ENCODE measurements around the gene NTPCR.
A peak's percentile ranks its signal among the peaks of the same experiment; 100 is the strongest.

NTPCR gene

GRCh38 chr1:232954594-232955365 lies 4.4 kb downstream of the NTPCR start:
- Histone ChIP-seq H3K36me3 (ENCODE audit: control insufficient read depth in 2 of 2, insufficient read depth in 1 of 2, low read length in 2 of 2) (peaks cover 35 to 42% of the 10 kb centered on the region in 2 experiments), H3K4me3 (ENCODE audit: low read depth, low read length) (no peak overlapping the region), H3K4me1 (ENCODE audit: control insufficient read depth, insufficient read depth, low read length) (peaks cover 15% of the 10 kb centered on the region), H3K27ac (ENCODE audit: extremely low read depth, low read depth, low read length) (no peak overlapping the region), H3K9me3 (ENCODE audit: control insufficient read depth, insufficient read depth, low read depth, low read length) (peaks cover 7% of the 10 kb centered on the region)
- TF ChIP-seq ZNF530 (tag by site-specific recombination; IDR thresholded peaks at IDR 0.05; ENCODE audit: low read depth): no peak
- TF ChIP-seq ZNF426 (tag by site-specific recombination; IDR thresholded peaks at IDR 0.05): no peak
- peak; percentile 94 for TF ChIP-seq SCRT2 (tag by site-specific recombination; IDR thresholded peaks at IDR 0.05)
- TF ChIP-seq KLF7 (tag by site-specific recombination; IDR thresholded peaks at IDR 0.05; ENCODE audit: borderline replicate concordance): no peak
- TF ChIP-seq ZNF707 (tag by site-specific recombination; IDR thresholded peaks at IDR 0.05): no peak
- TF ChIP-seq, protein P1, sequence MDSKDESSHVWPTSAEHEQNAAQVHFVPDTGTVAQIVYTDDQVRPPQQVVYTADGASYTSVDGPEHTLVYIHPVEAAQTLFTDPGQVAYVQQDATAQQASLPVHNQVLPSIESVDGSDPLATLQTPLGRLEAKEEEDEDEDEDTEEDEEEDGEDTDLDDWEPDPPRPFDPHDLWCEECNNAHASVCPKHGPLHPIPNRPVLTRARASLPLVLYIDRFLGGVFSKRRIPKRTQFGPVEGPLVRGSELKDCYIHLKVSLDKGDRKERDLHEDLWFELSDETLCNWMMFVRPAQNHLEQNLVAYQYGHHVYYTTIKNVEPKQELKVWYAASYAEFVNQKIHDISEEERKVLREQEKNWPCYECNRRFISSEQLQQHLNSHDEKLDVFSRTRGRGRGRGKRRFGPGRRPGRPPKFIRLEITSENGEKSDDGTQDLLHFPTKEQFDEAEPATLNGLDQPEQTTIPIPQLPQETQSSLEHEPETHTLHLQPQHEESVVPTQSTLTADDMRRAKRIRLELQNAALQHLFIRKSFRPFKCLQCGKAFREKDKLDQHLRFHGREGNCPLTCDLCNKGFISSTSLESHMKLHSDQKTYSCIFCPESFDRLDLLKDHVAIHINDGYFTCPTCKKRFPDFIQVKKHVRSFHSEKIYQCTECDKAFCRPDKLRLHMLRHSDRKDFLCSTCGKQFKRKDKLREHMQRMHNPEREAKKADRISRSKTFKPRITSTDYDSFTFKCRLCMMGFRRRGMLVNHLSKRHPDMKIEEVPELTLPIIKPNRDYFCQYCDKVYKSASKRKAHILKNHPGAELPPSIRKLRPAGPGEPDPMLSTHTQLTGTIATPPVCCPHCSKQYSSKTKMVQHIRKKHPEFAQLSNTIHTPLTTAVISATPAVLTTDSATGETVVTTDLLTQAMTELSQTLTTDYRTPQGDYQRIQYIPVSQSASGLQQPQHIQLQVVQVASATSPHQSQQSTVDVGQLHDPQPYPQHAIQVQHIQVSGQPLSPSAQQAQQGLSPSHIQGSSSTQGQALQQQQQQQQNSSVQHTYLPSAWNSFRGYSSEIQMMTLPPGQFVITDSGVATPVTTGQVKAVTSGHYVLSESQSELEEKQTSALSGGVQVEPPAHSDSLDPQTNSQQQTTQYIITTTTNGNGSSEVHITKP (tag by site-specific recombination; IDR thresholded peaks at IDR 0.05): no peak
- TF ChIP-seq SCRT1 (tag by site-specific recombination; IDR thresholded peaks at IDR 0.05; ENCODE audit: borderline replicate concordance): peak; percentile 82; the same call in 1 of the 2 replicates
- TF ChIP-seq HOXD13 (CRISPR knock-in tag; IDR thresholded peaks at IDR 0.05; ENCODE audit: borderline replicate concordance): no peak
- no peak for TF ChIP-seq ZFP3 (tag by site-specific recombination; IDR thresholded peaks at IDR 0.05; ENCODE audit: low read depth)
- no peak for TF ChIP-seq MZF1 (tag by site-specific recombination; IDR thresholded peaks at IDR 0.05; ENCODE audit: borderline replicate concordance)
- no peak for TF ChIP-seq ZNF549 (tag by site-specific recombination; IDR thresholded peaks at IDR 0.05)
- no peak for TF ChIP-seq ZNF133 (tag by site-specific recombination; IDR thresholded peaks at IDR 0.05)
- POLR2A ChIA-PET: no interaction called here
- CTCF ChIA-PET: interaction anchor here (0.7 to 1.9 kb wide), 4 partner anchors 9 to 166 kb away, joined by 3 to 4 read pairs (median 4); no protein-coding TSS in a partner anchor

- ChIA-PET CTCF (no interaction called here), POLR2A (interaction anchor here (0.7 kb wide), 2 partner anchors 163 to 306 kb away, joined by 4 to 9 read pairs; no protein-coding TSS in a partner anchor)
- TF ChIP-seq ZNF555 (tag by site-specific recombination; conservative IDR thresholded peaks at IDR 0.05) (no peak), PATZ1 (tag by site-specific recombination; IDR thresholded peaks at IDR 0.05) (no peak), ZNF529 (tag by site-specific recombination; IDR thresholded peaks at IDR 0.05; ENCODE audit: insufficient replicate concordance) (no peak), ZNF16 (tag by site-specific recombination; IDR thresholded peaks at IDR 0.05; ENCODE audit: low read depth) (no peak), ZNF776 (tag by site-specific recombination; IDR thresholded peaks at IDR 0.05; ENCODE audit: borderline replicate concordance) (no peak), SETDB1 (IDR thresholded peaks at IDR 0.05; ENCODE audit: insufficient read length, low read length) (no peak), GLIS2 (tag by site-specific recombination; IDR thresholded peaks at IDR 0.05) (no peak), ZNF423 (tag by site-specific recombination; IDR thresholded peaks at IDR 0.05) (no peak)
Measured at GRCh38 chr1:232956081-232956480, 5.7 kb downstream of the NTPCR start.

More at GRCh38 chr1:232956081-232956480, 5.7 kb downstream of the NTPCR start:
- peaks cover 12% of the 10 kb centered on the region for H3K4me1 ChIP-seq (ENCODE audit: control insufficient read depth, insufficient read depth, low read length)
- H3K4me3 ChIP-seq (ENCODE audit: low read depth, low read length): no peak overlapping the region
- no peak overlapping the region for H3K27ac ChIP-seq (ENCODE audit: extremely low read depth, low read depth, low read length)
- H3K36me3 ChIP-seq (ENCODE audit: control insufficient read depth in 2 of 2, insufficient read depth in 1 of 2, low read length in 2 of 2): peaks cover 42 to 47% of the 10 kb centered on the region in 2 experiments
- peaks cover 7% of the 10 kb centered on the region for H3K9me3 ChIP-seq (ENCODE audit: control insufficient read depth, insufficient read depth, low read depth, low read length)

All from HEK293 (cell line).